ENCODE results near the gene SPACA4. TPM values are rescaled to one million over a fixed set of nuclear protein-coding genes. Genes with fewer than 3 reads are reported as not detected.
A peak's percentile ranks its signal among the peaks of the same experiment; 100 is the strongest.
"Not testable (repeated sequence)": the region's sequence is repeated elsewhere in the genome, so short reads cannot be mapped to it uniquely, and the experiment has no call there.

Gene SPACA4
- total RNA-seq, 2 experiments from 2014 or later: not detected

DNA sequence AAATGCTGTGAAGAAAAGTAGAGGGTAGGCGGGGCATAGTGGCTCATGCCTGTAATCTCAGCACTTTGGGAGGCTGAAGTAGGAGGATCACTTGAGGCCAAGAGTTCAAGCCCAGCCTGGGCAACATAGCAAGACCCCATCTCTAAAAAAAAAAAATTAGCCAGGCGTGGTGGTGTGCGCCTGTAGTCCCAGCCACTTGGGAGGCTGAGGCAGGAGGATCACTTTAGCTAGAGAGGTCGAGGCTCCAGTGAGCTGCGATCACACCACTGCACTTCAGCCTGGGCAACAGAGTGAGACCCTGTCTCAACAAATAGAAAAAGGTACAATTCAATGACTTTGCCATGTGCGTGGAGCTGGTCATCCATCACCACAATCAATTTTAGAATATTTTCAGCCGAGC is 28.6 kb upstream of the SPACA4 start:
- H3K27ac Mint-ChIP-seq; H3K9me3 Mint-ChIP-seq; intact Hi-C loops (cut with micrococcal nuclease); H3K36me3 Mint-ChIP-seq (ENCODE audit: low read depth); H3K27me3 Mint-ChIP-seq (ENCODE audit: low read depth); H3K4me3 Mint-ChIP-seq; DNase-seq; H3K4me1 Mint-ChIP-seq (ENCODE audit: low read depth): not testable (repeated sequence)
- CTCF ChIA-PET: interaction anchor here (1.0 kb wide), 1 partner anchor 88 kb away, joined by 3 read pairs; no protein-coding TSS in a partner anchor

DNA sequence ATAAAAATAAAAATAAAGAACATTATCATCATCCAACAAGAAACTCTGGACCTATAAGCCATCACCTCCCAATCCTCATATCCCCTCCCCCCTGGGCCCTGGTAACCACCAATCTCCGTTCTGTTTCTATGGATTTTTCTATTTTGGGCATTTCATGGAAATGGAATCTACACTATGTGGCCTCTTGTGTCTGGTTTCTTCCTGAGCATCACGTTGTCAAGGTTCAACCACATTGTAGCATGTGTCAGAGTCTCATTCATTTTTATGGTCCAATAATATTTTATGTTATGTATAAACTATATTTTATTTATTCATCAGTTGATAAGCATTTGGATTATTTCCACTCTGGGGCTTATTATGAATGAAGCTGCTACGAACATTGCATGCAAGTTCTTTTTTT is 27.7 kb upstream of the SPACA4 start:
- Mint-ChIP-seq H3K9me3 (no peaks in the 10 kb centered on the region), H3K36me3 (ENCODE audit: low read depth) (no peaks in the 10 kb centered on the region), H3K27ac (no peak overlapping the region), H3K4me1 (ENCODE audit: low read depth) (no peaks in the 10 kb centered on the region), H3K4me3 (no peak overlapping the region), H3K27me3 (ENCODE audit: low read depth) (no peaks in the 10 kb centered on the region)
- no peak for DNase-seq
- intact Hi-C loops (cut with micrococcal nuclease): no loop called here
- CTCF ChIA-PET: interaction anchor here (1.0 to 1.8 kb wide), 2 partner anchors 11 to 90 kb away, joined by 3 to 7 read pairs; no protein-coding TSS in a partner anchor

DNA sequence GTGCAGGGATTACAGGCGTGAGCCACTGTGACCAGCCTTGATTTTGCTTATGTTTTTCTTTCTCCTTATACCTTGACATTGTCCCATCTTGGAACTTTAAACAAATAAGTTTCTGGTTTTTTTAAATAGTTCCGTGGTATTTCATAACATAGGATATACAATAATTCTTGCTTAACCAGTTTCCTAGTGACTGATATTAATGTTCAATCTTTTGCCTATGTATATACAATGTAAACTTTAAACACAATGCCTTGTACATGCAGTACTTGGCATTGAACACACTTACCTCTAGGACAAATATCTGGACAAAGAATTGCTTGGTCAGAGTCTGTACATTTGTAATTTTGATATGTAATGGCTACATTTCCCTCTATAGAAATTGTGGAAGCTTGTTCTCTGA is 24.4 kb upstream of the SPACA4 start:
- no peak overlapping the region for H3K27ac Mint-ChIP-seq
- no peak for DNase-seq
- H3K9me3 Mint-ChIP-seq: no peaks in the 10 kb centered on the region
- CTCF ChIA-PET: interaction anchor here (4.1 to 4.3 kb wide), 2 partner anchors 75 to 92 kb away, joined by 62 to 83 read pairs; no protein-coding TSS in a partner anchor
- H3K4me3 Mint-ChIP-seq: no peak overlapping the region
- H3K27me3 Mint-ChIP-seq (ENCODE audit: low read depth): peaks cover 4% of the 10 kb centered on the region
- H3K36me3 Mint-ChIP-seq (ENCODE audit: low read depth): no peaks in the 10 kb centered on the region
- intact Hi-C loops (cut with micrococcal nuclease): loop anchor here (5.0 kb wide), 1 partner anchor 190 kb away; the partner anchor contains the start of genes GRIN2D and KDELR1
- peaks cover 3% of the 10 kb centered on the region for H3K4me1 Mint-ChIP-seq (ENCODE audit: low read depth)

DNA sequence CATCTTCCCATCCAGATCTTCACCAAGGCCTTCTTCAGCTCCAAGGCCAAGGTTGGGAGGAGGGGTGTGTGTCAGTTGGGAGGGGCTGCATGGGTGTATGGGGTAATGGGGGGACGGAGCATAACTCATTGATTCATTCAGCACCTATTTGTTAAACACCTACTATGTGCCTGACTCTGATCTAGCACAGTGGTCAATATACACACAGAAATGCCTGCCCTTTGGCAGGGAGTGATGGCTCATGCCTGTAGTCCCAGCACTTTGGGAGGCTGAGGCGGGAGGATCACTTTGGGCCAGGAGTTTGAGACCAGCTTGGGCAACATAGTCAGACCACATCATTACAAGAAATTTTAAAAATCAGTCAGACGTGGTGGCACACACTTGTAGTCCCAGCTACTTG is 19.2 kb upstream of the SPACA4 start:
- no peak for DNase-seq
- Mint-ChIP-seq H3K4me1 (ENCODE audit: low read depth) (peaks cover 11% of the 10 kb centered on the region), H3K36me3 (ENCODE audit: low read depth) (no peaks in the 10 kb centered on the region), H3K4me3 (no peak overlapping the region), H3K9me3 (no peaks in the 10 kb centered on the region), H3K27me3 (ENCODE audit: low read depth) (peaks cover 4% of the 10 kb centered on the region), H3K27ac (no peak overlapping the region)
- intact Hi-C loops (cut with micrococcal nuclease): no loop called here
- CTCF ChIA-PET: interaction anchor here (0.6 to 4.2 kb wide), 11 partner anchors 20 to 422 kb away, joined by 3 to 25 read pairs (median 3); no protein-coding TSS in a partner anchor

DNA sequence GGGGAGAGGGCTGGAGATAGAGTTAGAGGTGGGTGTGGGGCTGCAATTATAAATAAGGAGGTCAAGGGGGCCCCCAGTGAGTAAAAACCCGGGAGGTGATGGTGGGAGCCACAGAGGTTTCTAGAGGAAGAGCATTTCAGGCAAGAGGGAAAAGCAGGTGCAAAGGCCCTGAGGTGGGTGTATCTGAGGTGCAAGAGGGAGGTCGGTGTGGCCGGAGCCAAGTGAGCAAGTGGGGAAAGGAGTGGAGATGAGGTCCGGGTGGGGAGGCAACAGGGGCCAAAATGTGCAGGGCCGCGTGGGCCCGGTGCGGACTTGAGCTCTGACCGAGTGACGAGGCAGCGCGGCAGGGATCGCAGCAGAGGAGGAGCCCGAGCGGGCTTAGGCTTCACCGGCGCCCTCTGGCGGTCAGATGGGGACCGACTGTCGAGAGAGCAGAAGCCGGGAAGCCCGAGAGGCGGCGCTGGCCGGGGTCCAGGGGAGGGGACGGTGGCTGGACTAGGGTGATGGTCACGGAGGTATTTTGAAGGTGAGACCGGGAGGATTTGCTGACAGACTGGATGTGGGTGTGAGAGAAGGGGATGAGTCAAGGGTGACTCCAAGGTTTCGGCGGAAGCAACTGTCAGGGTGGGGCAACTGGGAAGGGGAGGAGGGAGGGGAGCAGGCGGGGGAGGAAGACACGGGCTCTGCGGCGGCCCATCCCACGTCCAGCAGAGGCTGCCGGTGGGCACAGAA is 17.7 kb upstream of the SPACA4 start:
- Mint-ChIP-seq H3K27me3 (ENCODE audit: low read depth) (peaks cover 4% of the 10 kb centered on the region), H3K9me3 (no peaks in the 10 kb centered on the region), H3K36me3 (ENCODE audit: low read depth) (no peaks in the 10 kb centered on the region), H3K4me1 (ENCODE audit: low read depth) (peaks cover 11% of the 10 kb centered on the region), H3K4me3 (peak overlapping the region; percentile 66), H3K27ac (peak overlapping the region; percentile 16)
- intact Hi-C loops (cut with micrococcal nuclease): no loop called here
- DNase-seq: peak; percentile 91
- CTCF ChIA-PET: interaction anchor here (0.6 to 4.2 kb wide), 12 partner anchors 8 to 1885 kb away, joined by 3 to 25 read pairs (median 4); no protein-coding TSS in a partner anchor

DNA sequence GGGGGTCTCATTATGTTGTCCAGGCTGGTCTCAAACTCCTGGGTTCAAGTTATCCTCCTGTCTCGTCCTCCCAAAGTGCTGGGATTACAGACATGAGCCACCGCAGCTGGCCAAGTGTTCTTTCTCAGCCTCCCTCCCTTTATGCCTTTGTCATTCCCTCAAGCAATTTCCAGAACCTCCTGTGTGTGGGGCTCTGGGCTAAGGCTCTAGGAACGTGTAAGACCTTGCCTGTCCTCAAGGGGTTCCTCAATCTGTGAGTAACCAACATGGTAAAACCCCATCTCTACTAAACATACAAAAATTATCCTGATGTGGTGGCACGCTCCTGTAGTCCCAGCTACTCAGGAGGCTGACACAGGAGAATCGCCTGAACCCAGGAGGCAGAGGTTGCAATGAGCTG is 15.5 kb upstream of the SPACA4 start:
- intact Hi-C loops (cut with micrococcal nuclease): no loop called here
- H3K9me3 Mint-ChIP-seq: no peaks in the 10 kb centered on the region
- DNase-seq: no peak
- CTCF ChIA-PET: interaction anchor here (4.2 kb wide), 1 partner anchor 101 kb away, joined by 25 read pairs; no protein-coding TSS in a partner anchor
- H3K4me1 Mint-ChIP-seq (ENCODE audit: low read depth): peaks cover 8% of the 10 kb centered on the region
- H3K4me3 Mint-ChIP-seq: no peak overlapping the region
- H3K27ac Mint-ChIP-seq: no peak overlapping the region
- H3K27me3 Mint-ChIP-seq (ENCODE audit: low read depth): no peaks in the 10 kb centered on the region
- H3K36me3 Mint-ChIP-seq (ENCODE audit: low read depth): no peaks in the 10 kb centered on the region

DNA sequence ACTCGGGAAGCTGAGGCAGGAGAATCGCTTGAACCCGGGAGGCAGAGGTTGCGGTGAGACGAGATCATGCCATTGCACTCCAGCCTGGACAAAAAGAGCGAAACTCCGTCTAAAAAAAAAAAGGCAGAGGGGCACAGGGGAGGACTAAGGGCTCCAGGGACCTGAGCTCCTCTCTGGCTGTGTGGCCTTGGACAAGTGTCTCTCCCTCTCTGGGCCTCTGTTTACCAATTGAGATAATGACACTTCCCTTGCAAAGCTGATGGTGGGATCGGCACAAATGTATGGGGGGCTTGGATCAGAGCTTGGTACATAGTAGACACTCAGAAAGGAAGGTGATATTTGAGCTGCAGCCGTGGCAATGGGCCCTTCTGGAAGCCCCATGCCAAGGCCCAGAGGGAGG is 11.4 kb upstream of the SPACA4 start:
- CTCF ChIA-PET: interaction anchor here (0.6 to 1.5 kb wide), 5 partner anchors 11 to 204 kb away, joined by 3 to 6 read pairs (median 5); partner anchors contain the start of gene KDELR1
- H3K4me1 Mint-ChIP-seq (ENCODE audit: low read depth): no peaks in the 10 kb centered on the region
- DNase-seq: no peak
- H3K27me3 Mint-ChIP-seq (ENCODE audit: low read depth): no peaks in the 10 kb centered on the region
- H3K4me3 Mint-ChIP-seq: no peak overlapping the region
- H3K36me3 Mint-ChIP-seq (ENCODE audit: low read depth): no peaks in the 10 kb centered on the region
- intact Hi-C loops (cut with micrococcal nuclease): no loop called here
- H3K27ac Mint-ChIP-seq: peak overlapping the region; percentile 60
- no peaks in the 10 kb centered on the region for H3K9me3 Mint-ChIP-seq

DNA sequence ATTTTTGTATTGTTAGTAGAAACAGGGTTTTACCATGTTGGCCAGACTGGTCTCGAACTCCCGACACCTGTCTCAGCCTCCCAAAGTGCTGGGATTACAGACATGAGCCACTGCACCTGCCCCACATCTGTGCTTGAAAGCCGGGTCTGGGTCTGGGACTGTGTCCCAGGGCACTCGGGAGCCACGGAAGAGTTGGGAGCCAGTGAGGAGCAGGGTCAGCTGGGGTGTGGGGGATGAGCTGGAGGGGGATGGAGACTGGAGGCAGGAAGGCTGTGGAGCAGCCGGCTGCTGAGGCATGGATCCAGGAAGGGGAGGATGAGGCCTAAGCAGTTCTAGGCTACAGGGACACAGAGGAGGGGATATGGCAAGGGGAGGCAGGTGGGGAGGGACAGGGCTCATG is 10.7 kb upstream of the SPACA4 start:
- DNase-seq: no peak
- intact Hi-C loops (cut with micrococcal nuclease): no loop called here
- CTCF ChIA-PET: interaction anchor here (0.7 to 1.2 kb wide), 2 partner anchors 12 to 13 kb away, joined by 3 to 6 read pairs; no protein-coding TSS in a partner anchor
- H3K9me3 Mint-ChIP-seq: no peaks in the 10 kb centered on the region
- H3K27ac Mint-ChIP-seq: no peak overlapping the region
- H3K36me3 Mint-ChIP-seq (ENCODE audit: low read depth): no peaks in the 10 kb centered on the region
- no peaks in the 10 kb centered on the region for H3K4me1 Mint-ChIP-seq (ENCODE audit: low read depth)
- H3K4me3 Mint-ChIP-seq: peak overlapping the region; percentile 24
- no peaks in the 10 kb centered on the region for H3K27me3 Mint-ChIP-seq (ENCODE audit: low read depth)

DNA sequence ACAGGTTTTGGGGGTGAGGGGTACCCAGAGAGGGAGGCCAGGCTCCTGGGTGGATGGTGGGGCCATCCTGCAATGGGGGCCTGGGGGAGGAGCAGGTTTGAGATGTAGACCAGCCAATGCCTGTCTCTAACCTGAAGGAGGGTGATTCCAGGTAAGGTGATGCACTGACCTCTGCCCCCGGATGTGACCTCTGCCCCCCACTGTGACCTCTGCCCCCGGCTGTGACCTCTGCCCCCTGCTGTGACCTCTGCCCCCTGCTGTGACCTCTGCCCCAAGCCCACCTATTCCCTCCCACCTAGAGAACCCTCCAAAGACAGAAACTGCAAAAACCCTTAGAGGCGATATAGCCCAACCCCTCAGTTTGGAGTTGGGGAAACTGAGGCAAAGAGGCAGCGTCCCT is 10.3 kb upstream of the SPACA4 start:
- Mint-ChIP-seq H3K27me3 (ENCODE audit: low read depth) (no peaks in the 10 kb centered on the region), H3K36me3 (ENCODE audit: low read depth) (no peaks in the 10 kb centered on the region), H3K9me3 (no peaks in the 10 kb centered on the region), H3K4me3 (peak overlapping the region; percentile 24), H3K4me1 (ENCODE audit: low read depth) (no peaks in the 10 kb centered on the region), H3K27ac (no peak overlapping the region)
- CTCF ChIA-PET: interaction anchor here (1.2 kb wide), 1 partner anchor 12 kb away, joined by 6 read pairs; no protein-coding TSS in a partner anchor
- DNase-seq: no peak
- intact Hi-C loops (cut with micrococcal nuclease): no loop called here

DNA sequence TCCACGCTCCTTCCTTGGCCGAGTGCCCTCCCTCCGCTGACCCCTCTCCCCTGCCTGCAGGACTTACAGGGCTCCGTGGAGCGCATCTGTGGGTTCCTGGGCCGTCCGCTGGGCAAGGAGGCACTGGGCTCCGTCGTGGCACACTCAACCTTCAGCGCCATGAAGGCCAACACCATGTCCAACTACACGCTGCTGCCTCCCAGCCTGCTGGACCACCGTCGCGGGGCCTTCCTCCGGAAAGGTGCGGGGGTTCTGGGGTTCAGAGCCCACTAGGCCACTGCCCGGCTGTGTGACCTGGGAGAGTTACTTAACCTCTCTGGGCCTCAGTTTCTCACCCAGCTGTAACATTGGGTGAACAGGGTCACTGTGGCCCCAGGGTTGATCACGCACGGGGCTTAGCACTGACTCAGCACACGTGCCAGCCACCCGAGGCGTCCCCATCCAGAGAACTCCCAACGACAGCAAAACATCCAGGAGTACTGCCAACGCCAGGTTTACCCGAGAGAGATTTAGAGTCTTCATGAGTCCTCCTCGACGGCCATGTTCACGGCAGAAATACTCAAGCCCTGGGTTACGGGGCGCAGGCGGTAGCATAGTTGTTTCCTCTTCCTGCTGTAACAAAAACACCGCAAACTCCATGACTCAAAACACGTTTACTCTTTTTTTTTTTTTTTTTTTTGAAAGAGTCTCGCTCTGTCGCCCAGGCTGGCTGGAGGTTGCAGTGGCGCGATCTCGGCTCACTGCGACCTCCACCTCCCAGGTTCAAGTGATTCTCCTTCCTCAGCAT is 9.7 kb upstream of the SPACA4 start:
- Mint-ChIP-seq H3K27ac (peak overlapping the region; percentile 84), H3K4me3 (peak overlapping the region; percentile 65), H3K36me3 (ENCODE audit: low read depth) (no peaks in the 10 kb centered on the region), H3K9me3 (no peaks in the 10 kb centered on the region), H3K27me3 (ENCODE audit: low read depth) (no peaks in the 10 kb centered on the region), H3K4me1 (ENCODE audit: low read depth) (no peaks in the 10 kb centered on the region)
- intact Hi-C loops (cut with micrococcal nuclease): no loop called here
- peak; percentile 59 for DNase-seq
- CTCF ChIA-PET: interaction anchor here (0.6 to 0.7 kb wide), 2 partner anchors 106 to 333 kb away, joined by 4 to 5 read pairs; no protein-coding TSS in a partner anchor

DNA sequence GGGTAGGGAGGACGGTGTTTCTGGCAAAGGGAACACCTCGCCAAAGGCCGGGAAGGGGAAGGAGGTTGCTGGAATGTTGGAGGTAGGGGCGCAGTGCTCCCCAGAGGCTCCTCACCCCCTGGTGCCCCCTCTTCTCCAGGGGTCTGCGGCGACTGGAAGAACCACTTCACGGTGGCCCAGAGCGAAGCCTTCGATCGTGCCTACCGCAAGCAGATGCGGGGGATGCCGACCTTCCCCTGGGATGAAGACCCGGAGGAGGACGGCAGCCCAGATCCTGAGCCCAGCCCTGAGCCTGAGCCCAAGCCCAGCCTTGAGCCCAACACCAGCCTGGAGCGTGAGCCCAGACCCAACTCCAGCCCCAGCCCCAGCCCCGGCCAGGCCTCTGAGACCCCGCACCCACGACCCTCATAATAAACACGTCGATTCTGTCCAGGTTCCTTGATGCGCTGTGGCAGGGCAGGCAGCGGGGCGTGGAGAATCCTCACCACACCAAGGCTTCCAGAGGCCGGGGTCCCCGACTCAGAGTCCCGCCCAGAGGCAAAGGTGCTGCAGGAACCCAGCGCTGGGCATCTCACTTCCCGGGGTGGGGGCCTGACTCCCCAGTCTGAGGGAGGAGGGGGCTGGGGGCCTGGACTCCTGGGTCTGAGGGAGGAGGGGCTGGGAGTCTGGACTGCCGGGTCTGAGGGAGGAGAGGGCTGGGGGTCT is 7.4 kb upstream of the SPACA4 start:
- no peaks in the 10 kb centered on the region for H3K4me1 Mint-ChIP-seq (ENCODE audit: low read depth)
- intact Hi-C loops (cut with micrococcal nuclease): no loop called here
- no peak overlapping the region for H3K4me3 Mint-ChIP-seq
- no peak overlapping the region for H3K27ac Mint-ChIP-seq
- DNase-seq: no peak
- no peaks in the 10 kb centered on the region for H3K9me3 Mint-ChIP-seq
- CTCF ChIA-PET: no interaction called here
- H3K36me3 Mint-ChIP-seq (ENCODE audit: low read depth): no peaks in the 10 kb centered on the region
- H3K27me3 Mint-ChIP-seq (ENCODE audit: low read depth): no peaks in the 10 kb centered on the region

All from activated naive CD4-positive, alpha-beta T cell treated with anti-CD3 and anti-CD28 coated beads for 36 hours (primary cell).